Mesendoderm (in vitro differentiated cells): ENCODE results near the gene C12orf75.

Experiments
- DNase-seq: peaks from one replicate; pipeline ENCODE4 v3.0.0; 2013
- H2AK5ac ChIP-seq: 2 replicates; pipeline ENCODE4 v1.6.1; 2013; ENCODE audit warnings: low read length, inconsistent platforms
- H2BK120ac ChIP-seq: 2 replicates; pipeline ENCODE4 v1.6.1; 2013; ENCODE audit warnings: low read depth, mild to moderate bottlenecking, low read length, moderate library complexity, mixed read lengths
- H2BK15ac ChIP-seq: replicated peaks from 2 replicates; pipeline ENCODE4 v1.6.1; 2013; ENCODE audit warnings: low read depth, mild to moderate bottlenecking, moderate library complexity
- H2BK5ac ChIP-seq: 2 replicates; pipeline ENCODE4 v1.6.1; 2013; ENCODE audit warnings: low read length, inconsistent platforms
- H3K18ac ChIP-seq: 2 replicates; pipeline ENCODE4 v1.6.1; 2013; ENCODE audit warnings: mild to moderate bottlenecking, low read length, mixed read lengths
- H3K23ac ChIP-seq: one replicate; pipeline ENCODE4 v1.6.1; 2013; ENCODE audit warnings: low read length
- H3K27ac ChIP-seq: 2 replicates; pipeline ENCODE4 v1.5.1; 2013; ENCODE audit warnings: low read depth, mild to moderate bottlenecking, inconsistent platforms, low read length, moderate library complexity
- H3K27me3 ChIP-seq: 2 replicates; pipeline ENCODE4 v1.6.1; 2013; ENCODE audit warnings: low read length, control low read depth, mild to moderate bottlenecking, inconsistent platforms; ENCODE audit not compliant: insufficient read depth, poor library complexity
- H3K36me3 ChIP-seq: 2 replicates; pipeline ENCODE4 v1.6.1; 2013; ENCODE audit warnings: low read length, inconsistent platforms; ENCODE audit not compliant: control insufficient read depth, insufficient read depth
- H3K4ac ChIP-seq: one replicate; pipeline ENCODE4 v1.6.1; 2013; ENCODE audit warnings: low read depth, mild to moderate bottlenecking, low read length, moderate library complexity
- H3K4me1 ChIP-seq: 2 replicates; pipeline ENCODE4 v1.6.1; 2013; ENCODE audit warnings: low read depth, low read length, inconsistent platforms; ENCODE audit not compliant: control insufficient read depth
- H3K4me2 ChIP-seq: 2 replicates; pipeline ENCODE4 v1.6.1; 2013; ENCODE audit warnings: low read length
- H3K4me3 ChIP-seq: 2 replicates; pipeline ENCODE4 v1.5.1; 2013; ENCODE audit warnings: mild to moderate bottlenecking, low read length
- H3K56ac ChIP-seq: one replicate; pipeline ENCODE4 v1.6.1; 2013; ENCODE audit warnings: low read length
- H3K79me1 ChIP-seq: 2 replicates; pipeline ENCODE4 v1.6.1; 2013; ENCODE audit warnings: low read length, inconsistent platforms
- H3K79me2 ChIP-seq: 2 replicates; pipeline ENCODE4 v1.6.1; 2013; ENCODE audit warnings: mild to moderate bottlenecking, low read length; ENCODE audit not compliant: control insufficient read depth, insufficient read depth
- H3K9ac ChIP-seq: 2 replicates; pipeline ENCODE4 v1.6.1; 2013; ENCODE audit warnings: low read length, inconsistent platforms
- H4K5ac ChIP-seq: one replicate; pipeline ENCODE4 v1.6.1; 2013; ENCODE audit warnings: low read length
- H4K8ac ChIP-seq: one replicate; pipeline ENCODE4 v1.6.1; 2013; ENCODE audit warnings: low read depth, mild to moderate bottlenecking, control low read depth, low read length, moderate library complexity
- WGBS: extraction: QIAGEN DNeasy Blood & Tissue Kit; methylation state at CpG from one replicate; pipeline ENCODE4 v1.1.7; 2013; ENCODE audit warnings: low lambda C conversion rate, missing lambda C conversion rate; ENCODE audit not compliant: insufficient coverage; ENCODE audit errors: extremely low coverage; 5-methylcytosine and 5-hydroxymethylcytosine counted together

C12orf75 gene

DNA sequence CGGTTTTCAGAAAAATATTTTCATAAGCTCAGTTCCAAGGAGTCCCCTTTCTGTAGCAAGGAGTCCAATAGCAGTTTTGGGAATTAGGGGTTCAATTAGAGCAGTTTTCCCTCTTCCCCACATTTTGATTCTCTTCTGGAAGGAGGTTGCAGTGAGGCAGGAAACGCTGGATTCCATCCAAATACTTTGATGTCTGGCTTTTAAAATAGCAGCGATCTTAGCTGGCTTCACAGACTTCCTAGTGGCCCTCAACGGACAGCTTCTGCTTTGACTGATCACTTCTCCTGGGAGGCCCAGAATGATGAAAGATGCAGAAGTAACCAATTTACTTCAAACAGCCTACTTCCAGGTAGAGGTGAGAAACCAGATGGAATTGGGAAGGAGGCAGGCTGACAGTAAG is 63.1 kb downstream of the C12orf75 start:
- H2AK5ac ChIP-seq = no peak overlapping the region
- H4K5ac ChIP-seq = no peak overlapping the region
- H3K4me2 ChIP-seq = no peak overlapping the region
- no peak overlapping the region for H3K18ac ChIP-seq
- no peak overlapping the region for H3K4ac ChIP-seq
- no peaks in the 10 kb centered on the region for H3K4me1 ChIP-seq
- no peak overlapping the region for H2BK15ac ChIP-seq
- H3K79me1 ChIP-seq = no peaks in the 10 kb centered on the region
- H2BK120ac ChIP-seq = no peak overlapping the region
- no CpG with 5 or more reads among the region's 4 CpGs for WGBS
- no peak overlapping the region for H2BK5ac ChIP-seq
- H3K36me3 ChIP-seq = no peaks in the 10 kb centered on the region
- no peak for DNase-seq
- H3K27ac ChIP-seq = no peak overlapping the region
- no peak overlapping the region for H3K4me3 ChIP-seq
- H3K56ac ChIP-seq = no peak overlapping the region
- H3K23ac ChIP-seq = no peak overlapping the region
- H4K8ac ChIP-seq = no peak overlapping the region
- H3K9ac ChIP-seq = no peak overlapping the region
- no peaks in the 10 kb centered on the region for H3K27me3 ChIP-seq
- H3K79me2 ChIP-seq = no peaks in the 10 kb centered on the region

DNA sequence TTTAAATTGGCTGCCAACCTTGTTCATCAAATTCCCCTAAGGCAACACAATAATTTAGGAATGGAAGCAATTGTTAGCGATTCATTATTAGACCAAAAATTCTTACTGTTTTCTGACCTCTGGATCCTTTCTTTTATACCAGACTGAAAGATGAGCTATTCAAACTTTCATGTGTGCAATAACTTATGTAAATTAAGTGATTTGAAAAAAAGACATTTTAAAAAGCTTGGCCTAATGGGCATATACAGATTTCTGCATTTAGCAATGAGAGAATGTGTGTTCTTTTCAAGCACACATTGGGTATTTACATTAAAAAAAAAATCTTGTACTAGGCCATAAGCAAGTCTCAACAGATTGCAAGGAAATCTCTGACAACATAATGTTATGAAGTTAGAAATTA is 65.5 kb downstream of the C12orf75 start:
- Histone ChIP-seq H3K4me3 (no peak overlapping the region), H3K27me3 (no peaks in the 10 kb centered on the region), H2AK5ac (no peak overlapping the region), H3K4me1 (no peaks in the 10 kb centered on the region), H2BK120ac (no peak overlapping the region), H3K27ac (no peak overlapping the region), H3K18ac (no peak overlapping the region), H3K23ac (no peak overlapping the region), H3K56ac (no peak overlapping the region), H3K4ac (no peak overlapping the region), H3K36me3 (no peaks in the 10 kb centered on the region), H4K5ac (no peak overlapping the region), H4K8ac (no peak overlapping the region), H3K9ac (no peak overlapping the region), H2BK15ac (no peak overlapping the region), H3K4me2 (no peak overlapping the region), H2BK5ac (no peak overlapping the region), H3K79me1 (no peaks in the 10 kb centered on the region), H3K79me2 (no peaks in the 10 kb centered on the region)
- no CpG with 5 or more reads among the region's 1 CpG for WGBS
- DNase-seq = no peak

DNA sequence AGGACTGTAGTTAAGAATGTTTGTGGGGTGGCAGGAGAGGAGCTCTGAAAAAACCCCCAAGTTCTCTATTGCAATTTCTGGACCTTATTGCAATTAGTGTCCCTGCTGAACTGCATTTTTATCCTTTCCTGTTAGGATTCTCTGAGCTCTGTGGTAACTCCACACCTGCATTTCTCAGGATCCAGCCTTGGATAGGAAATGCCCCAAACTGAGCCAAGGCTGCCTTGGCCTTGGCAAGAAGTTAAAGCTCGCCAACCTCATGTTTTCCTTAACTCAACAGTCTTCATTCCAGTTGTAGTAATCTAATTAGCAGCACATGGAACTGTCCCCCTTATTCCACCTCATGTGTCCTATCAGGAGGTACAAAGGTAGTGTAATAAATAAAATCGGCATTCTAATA is 66.5 kb downstream of the C12orf75 start:
- Histone ChIP-seq H2BK120ac (no peak overlapping the region), H2BK15ac (no peak overlapping the region), H3K4me1 (no peaks in the 10 kb centered on the region), H3K18ac (no peak overlapping the region), H3K4me3 (no peak overlapping the region), H2AK5ac (no peak overlapping the region), H3K23ac (no peak overlapping the region), H2BK5ac (no peak overlapping the region), H3K27me3 (no peaks in the 10 kb centered on the region), H4K8ac (no peak overlapping the region), H3K4ac (no peak overlapping the region), H4K5ac (no peak overlapping the region), H3K36me3 (no peaks in the 10 kb centered on the region), H3K27ac (no peak overlapping the region), H3K79me1 (no peaks in the 10 kb centered on the region), H3K79me2 (no peaks in the 10 kb centered on the region), H3K9ac (no peak overlapping the region), H3K56ac (no peak overlapping the region), H3K4me2 (no peak overlapping the region)
- WGBS = no CpG with 5 or more reads among the region's 2 CpGs
- no peak for DNase-seq

DNA sequence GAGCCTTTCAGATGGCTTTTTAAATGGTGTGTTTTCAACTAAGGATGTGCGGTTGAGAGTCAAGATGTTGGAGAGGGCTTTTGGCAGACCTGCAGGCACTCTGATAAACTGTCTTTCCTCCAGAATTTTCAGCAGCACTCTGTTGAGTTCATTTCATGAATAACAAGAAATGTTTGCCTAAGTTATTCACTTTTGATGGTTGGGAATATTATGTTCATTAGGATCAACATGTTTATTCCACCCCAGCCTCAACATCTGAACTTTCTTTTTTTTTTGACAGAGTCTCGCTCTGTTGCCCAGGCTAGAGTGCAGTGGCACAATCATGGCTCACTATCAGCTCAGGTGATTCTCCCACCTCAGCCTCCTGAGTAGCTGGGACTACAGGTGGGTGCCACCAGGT is 68.4 kb downstream of the C12orf75 start:
- H3K4me2 ChIP-seq = no peak overlapping the region
- H3K4me1 ChIP-seq = no peaks in the 10 kb centered on the region
- H3K23ac ChIP-seq = no peak overlapping the region

DNA sequence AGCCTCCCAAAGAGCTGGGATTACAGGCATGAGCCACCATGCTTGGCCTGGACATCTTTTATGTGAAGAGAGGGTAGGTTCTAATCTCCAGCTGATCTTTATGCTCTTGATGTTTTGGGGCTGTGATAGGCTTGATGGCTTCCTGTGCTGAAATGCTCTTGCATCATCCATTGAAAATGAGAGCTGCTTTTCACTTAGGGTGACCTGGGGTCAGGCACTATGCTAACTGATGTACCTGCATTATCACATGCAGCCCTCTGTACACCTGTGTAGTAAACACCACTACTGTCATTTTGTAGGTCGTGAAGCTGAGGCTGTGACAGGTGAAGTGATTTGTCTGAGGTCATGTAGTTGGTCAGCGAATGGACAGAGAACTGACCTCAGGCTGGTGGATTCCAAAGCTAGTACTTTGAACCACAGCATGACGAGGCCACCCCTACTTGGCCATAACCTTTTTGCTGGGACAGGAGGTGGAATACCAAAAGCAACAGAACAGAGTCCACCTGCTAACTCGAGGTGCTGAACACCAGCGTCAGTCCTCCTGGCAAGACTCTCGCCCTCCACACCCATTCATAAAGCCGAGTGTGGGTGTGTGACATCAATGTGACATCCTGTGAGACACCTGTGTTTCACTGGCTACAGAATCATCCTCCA is 69.1 kb downstream of the C12orf75 start:
- Histone ChIP-seq H3K4me1 (no peaks in the 10 kb centered on the region), H4K5ac (no peak overlapping the region)
- WGBS = no CpG with 5 or more reads among the region's 7 CpGs

More for the DNA sequence above, 68.4 kb downstream of the C12orf75 start:
- Histone ChIP-seq H3K18ac (no peak overlapping the region), H2AK5ac (no peak overlapping the region), H3K4ac (no peak overlapping the region), H3K27me3 (no peaks in the 10 kb centered on the region), H3K27ac (no peak overlapping the region), H3K56ac (no peak overlapping the region), H3K36me3 (no peaks in the 10 kb centered on the region), H3K79me2 (no peaks in the 10 kb centered on the region), H4K5ac (no peak overlapping the region), H4K8ac (no peak overlapping the region), H2BK15ac (no peak overlapping the region), H3K9ac (no peak overlapping the region), H2BK120ac (no peak overlapping the region), H2BK5ac (no peak overlapping the region), H3K79me1 (no peaks in the 10 kb centered on the region), H3K4me3 (no peak overlapping the region)
- DNase-seq = no peak
- WGBS = no CpG with 5 or more reads among the region's 2 CpGs

DNA sequence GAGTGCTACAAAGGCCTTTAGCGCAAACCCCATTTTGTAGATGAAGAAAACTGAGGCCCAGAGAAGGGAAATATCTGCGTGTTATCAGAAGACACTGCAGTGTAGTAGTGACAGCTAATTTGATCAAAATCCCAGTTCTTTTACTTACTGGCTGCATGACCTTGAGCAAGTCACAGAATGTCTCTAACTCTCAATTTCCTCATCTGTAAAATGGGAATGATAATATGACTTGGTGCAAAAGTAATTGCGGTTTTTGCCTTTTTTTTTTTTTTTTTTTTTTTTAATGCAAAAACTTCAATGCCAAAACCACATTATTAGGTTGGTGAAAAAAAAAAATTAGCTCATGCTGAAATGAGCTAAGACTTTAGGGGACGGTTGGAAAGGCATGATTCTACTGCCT is 69.7 kb downstream of the C12orf75 start:
- no peaks in the 10 kb centered on the region for H3K36me3 ChIP-seq
- H3K4me3 ChIP-seq = no peak overlapping the region
- no peak overlapping the region for H2BK120ac ChIP-seq
- no peak overlapping the region for H3K23ac ChIP-seq
- no CpG with 5 or more reads among the region's 4 CpGs for WGBS
- no peak overlapping the region for H3K4ac ChIP-seq
- H3K79me2 ChIP-seq = no peaks in the 10 kb centered on the region
- H4K8ac ChIP-seq = no peak overlapping the region
- no peaks in the 10 kb centered on the region for H3K27me3 ChIP-seq
- no peak overlapping the region for H3K56ac ChIP-seq
- no peaks in the 10 kb centered on the region for H3K4me1 ChIP-seq
- H3K27ac ChIP-seq = no peak overlapping the region
- no peak overlapping the region for H4K5ac ChIP-seq
- no peak overlapping the region for H2BK5ac ChIP-seq
- H2AK5ac ChIP-seq = no peak overlapping the region
- H3K4me2 ChIP-seq = no peak overlapping the region
- no peak overlapping the region for H3K9ac ChIP-seq
- no peak for DNase-seq
- H3K18ac ChIP-seq = no peak overlapping the region
- H3K79me1 ChIP-seq = no peaks in the 10 kb centered on the region
- H2BK15ac ChIP-seq = no peak overlapping the region

More for the DNA sequence above, 69.1 kb downstream of the C12orf75 start:
- no peak overlapping the region for H2BK15ac ChIP-seq
- no peak overlapping the region for H2BK5ac ChIP-seq
- DNase-seq = no peak
- H2AK5ac ChIP-seq = no peak overlapping the region
- H3K79me2 ChIP-seq = no peaks in the 10 kb centered on the region
- no peak overlapping the region for H3K4me2 ChIP-seq
- H4K8ac ChIP-seq = no peak overlapping the region
- H2BK120ac ChIP-seq = no peak overlapping the region
- no peak overlapping the region for H3K23ac ChIP-seq
- H3K56ac ChIP-seq = no peak overlapping the region
- no peak overlapping the region for H3K27ac ChIP-seq
- no peak overlapping the region for H3K4ac ChIP-seq
- no peaks in the 10 kb centered on the region for H3K36me3 ChIP-seq
- H3K27me3 ChIP-seq = no peaks in the 10 kb centered on the region
- H3K4me3 ChIP-seq = no peak overlapping the region
- H3K9ac ChIP-seq = no peak overlapping the region
- H3K79me1 ChIP-seq = no peaks in the 10 kb centered on the region
- no peak overlapping the region for H3K18ac ChIP-seq
